Stimulated activated CD8-positive, alpha-beta memory T cell treated with anti-CD3 and anti-CD28 coated beads, Interleukin-7, amount 100 ng/mL, for 4 hours (primary cell): ENCODE data around the gene CCT4.
"Not testable (repeated sequence)": the region's sequence is repeated elsewhere in the genome, so short reads cannot be mapped to it uniquely, and the experiment has no call there.

ENCODE experiments used
- DNase-seq, 2 donors: peaks; one replicate each; pipeline ENCODE4 v3.0.0-alpha.2; 2020; ENCODE audit warnings: low read depth in 2 of 2

The CCT4 gene, protein sequence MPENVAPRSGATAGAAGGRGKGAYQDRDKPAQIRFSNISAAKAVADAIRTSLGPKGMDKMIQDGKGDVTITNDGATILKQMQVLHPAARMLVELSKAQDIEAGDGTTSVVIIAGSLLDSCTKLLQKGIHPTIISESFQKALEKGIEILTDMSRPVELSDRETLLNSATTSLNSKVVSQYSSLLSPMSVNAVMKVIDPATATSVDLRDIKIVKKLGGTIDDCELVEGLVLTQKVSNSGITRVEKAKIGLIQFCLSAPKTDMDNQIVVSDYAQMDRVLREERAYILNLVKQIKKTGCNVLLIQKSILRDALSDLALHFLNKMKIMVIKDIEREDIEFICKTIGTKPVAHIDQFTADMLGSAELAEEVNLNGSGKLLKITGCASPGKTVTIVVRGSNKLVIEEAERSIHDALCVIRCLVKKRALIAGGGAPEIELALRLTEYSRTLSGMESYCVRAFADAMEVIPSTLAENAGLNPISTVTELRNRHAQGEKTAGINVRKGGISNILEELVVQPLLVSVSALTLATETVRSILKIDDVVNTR

DNA sequence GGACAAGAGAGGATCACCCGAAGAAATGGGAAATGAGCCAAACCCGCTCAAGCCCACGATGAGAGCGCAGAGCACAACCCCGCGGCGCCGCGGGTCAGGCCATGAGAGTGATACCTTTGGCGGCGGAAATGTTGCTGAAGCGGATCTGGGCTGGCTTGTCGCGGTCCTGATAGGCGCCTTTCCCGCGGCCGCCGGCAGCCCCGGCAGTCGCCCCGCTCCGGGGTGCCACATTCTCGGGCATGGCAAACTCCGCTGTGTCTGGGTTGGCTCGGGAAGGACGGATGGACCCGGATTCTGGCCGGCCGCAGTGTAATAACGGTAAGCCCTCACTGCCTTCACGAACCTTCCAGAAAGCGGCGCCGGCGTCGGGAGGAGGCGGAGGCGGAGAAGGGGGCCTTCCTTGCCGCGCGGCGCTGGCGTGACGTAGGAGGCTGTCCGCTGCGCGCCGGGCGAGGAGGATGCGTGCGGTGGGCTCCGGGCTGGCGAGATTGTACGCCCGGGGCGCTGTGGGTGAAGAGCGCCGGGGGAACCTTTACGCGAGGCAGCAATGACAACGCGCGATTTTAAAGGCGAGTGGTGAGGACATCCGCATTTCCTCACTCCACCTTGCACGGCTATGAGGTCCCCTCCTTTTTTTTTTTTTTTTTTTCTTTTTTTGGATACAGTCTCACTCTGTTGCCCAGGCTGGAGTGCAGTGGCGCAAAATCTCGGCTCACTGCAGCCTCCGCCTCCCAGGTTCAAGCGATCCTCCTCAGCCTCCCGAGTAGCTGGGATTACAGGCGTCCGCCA, at the start of gene CCT4:
TSS of gene CCT4 (minus strand) at position 390 of the 789 bp plus-strand sequence. CDS start at position 241, 149 bp downstream.
- peak; percentile 80 to 83 for DNase-seq

DNA sequence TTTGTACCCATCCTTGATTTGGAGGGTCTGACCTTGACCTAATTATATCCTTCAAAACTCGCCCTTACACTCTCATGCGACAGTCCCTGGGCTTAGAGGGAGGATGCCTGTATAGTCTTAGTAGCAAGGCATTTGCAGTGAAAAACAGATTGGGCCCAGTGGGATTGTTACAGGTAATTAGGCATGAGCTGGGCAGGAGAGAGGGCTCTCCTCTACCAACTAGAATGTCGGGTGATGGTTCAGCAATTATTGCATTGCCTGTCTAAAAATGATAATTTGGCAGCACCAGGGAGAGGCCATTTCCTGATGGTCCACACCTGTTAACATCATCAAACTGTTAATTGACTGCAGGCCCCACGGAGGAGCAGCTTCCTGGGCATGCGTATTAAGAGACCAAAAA, 49.4 kb upstream of the CCT4 start:
- no peak for DNase-seq

DNA sequence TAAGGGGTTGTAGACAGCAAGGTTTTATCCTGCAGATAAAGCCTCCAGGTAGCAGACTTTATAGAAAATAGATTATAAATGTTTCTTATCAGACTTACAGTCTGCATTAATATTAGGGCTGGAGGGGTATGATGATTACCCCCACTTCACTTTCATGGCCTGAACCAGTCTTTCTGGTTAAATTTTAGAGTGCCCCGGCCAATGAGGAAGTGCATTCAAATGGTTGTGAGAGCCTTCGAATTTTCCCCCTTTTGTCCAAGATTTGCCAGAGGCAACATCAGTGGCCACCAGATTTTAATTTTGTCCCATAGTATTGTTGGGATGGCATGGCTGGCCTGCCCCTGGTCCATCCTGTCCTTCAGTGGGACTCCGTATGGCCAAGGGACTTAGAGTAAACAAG, 48.6 kb upstream of the CCT4 start:
- no peak for DNase-seq

DNA sequence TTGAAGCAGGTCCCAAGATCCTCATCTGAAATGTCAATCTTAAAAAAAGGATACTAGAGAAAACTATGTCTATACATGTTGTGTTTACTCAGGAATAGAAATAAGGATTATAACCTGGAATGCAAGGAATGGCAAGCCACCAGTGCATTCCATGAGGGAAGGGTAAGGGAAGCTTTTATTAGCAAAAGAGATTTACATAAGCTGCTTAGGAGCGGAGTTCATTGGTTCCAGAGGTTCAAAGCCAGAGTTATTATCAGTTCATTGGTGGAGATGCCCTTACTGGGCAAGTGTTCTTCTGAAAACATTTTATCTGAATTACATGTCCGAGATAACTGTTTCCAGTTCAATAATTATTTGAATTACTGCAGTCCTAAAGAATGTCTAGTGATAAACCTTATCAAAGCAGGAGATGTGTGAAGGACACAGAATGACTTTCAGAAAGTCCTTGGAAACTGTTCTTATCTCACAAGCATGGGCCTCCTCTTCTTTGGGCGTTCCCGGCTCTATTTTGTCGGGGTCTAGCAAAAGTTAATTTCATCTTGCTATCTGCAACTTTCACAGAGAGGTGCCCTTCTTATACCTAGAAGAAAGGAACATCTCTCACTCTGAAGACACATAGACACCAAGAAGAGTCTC, 40.5 kb upstream of the CCT4 start:
- no peak for DNase-seq

DNA sequence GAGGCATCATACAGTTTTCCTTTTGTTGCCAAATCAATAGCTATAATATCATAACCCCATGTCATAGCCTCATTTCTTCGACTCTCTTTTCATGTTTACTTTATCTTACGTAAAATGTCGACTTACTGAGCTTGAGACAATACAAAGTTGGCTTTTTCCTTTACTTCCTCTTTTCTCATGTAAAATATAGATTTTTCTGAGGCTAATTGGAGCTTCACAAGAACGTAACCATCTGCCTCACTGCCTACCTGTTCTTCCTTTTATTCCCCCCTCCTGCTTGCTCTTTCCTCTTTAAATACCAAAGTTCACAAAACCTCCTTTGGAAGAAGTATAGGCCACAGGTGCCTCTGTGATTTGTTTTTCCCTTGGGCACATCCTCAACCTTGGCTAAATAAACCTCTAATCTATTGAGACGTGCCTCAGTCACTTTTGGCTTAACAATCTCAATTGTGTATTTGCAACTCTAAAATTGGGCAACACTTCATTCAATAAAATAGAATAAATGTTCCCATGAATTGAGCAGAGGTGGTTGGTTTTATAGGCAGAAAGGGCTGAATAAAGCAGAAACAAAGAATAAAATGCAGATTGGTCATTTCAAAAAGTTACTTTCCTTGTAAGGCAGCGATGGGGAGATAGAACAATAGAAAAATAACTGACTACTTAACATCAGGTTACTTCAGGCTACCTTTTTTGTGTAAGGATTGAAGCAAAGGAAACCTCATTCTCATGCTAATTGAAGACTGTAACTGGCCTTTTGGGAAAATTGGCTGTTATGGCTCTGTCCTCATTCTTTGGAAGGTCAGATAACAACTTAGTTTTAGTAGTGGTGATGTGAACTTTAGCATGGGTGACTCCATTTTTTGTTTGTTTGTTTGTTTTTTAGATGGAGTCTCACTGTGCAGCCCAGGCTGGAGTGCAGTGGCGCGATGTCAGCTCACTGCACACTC, 38.3 kb upstream of the CCT4 start:
- DNase-seq, result no peak

DNA sequence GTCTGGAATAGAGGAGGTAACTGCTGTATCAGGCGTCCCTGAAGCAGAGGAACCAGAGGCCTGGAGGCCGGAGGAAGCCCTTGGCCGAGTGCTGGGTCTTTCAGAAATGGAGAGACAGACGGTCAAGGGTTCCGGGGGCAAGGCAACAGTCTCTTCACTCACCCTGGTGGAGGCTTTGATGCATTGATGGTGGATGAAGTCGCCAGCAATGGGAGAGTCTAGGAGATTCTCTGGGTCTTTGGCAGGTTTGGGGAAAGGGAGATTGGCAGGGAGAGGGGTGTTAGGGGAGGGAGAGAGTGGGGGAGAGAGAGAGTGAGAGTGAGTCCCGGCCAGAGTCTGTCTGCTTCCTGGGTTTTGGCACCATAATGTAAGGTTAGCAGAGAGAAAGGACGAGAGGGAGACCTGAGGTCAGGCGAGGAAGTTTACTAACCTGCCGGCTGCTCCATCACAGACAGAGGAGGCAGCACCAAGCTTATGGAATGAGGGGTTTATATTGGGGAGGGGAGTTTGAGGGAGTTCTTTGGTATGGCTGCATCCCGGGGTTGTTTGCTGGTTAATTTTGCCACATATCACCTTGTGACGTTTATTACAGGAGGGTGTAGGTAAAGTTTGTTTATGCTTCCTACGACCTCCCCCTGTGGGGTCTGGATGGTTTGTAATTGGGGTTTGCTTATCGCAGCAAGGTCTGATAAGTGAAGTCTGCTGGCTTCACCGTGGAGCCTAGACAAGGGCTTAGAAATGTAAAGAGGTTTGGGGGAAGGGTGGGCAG, 36.6 kb upstream of the CCT4 start:
- DNase-seq, result no peak

DNA sequence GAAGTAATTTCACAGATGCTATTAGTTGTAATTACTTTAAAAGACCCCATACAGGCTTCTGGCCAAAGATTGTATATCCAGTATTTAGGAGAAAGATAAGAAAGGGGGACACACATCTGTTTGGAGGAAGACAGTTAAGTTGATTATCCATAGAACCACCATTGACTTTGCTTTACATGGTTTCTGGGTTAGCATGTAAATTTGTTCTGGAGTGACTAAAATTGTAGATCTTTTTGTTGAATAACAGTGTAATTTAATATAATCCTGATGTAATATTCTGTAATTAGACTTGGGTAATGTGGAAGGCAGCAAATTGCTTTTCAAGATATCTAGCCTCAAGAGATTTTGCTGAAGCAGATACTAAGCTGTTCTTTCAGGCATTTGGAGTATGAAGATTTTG, 34.3 kb upstream of the CCT4 start:
- DNase-seq, result no peak

DNA sequence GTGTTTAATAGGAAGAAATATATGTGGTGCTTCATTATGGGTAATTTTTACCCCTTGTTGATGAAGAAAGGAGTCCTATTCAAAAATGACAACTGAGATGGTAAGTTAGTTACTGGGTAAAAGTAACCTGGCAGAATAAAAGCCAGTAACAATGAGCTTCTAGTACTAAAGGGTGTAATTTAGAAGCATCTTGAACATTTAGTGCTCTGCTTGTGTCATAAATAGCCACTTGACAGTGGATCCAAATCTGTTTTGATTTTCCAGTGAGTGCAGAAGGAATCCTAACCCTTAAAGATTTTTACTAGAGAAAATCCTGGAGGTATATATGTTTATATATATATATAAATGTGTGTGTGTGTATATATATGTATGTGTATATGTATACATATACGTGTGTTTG, 32.1 kb upstream of the CCT4 start:
- DNase-seq, result no peak

DNA sequence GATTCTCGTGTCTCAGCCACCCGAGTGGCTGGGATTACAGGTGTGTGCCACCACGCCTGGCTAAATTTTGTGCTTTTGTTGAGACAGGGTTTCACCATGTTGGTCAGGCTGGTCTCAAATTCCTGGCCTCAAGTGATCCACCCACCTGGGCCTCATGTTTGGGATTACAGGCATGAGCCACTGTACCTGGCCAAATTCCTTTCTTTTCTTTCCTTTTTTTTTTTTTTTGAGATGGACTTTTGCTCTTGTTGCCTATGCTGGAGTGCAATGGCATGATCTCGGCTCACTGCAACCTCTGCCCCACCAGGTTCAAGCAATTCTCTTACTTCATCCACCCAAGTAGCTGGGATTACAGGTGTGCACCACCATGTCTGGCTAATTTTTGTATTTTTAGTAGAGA, 26.3 kb upstream of the CCT4 start:
- DNase-seq, result not testable (repeated sequence)

DNA sequence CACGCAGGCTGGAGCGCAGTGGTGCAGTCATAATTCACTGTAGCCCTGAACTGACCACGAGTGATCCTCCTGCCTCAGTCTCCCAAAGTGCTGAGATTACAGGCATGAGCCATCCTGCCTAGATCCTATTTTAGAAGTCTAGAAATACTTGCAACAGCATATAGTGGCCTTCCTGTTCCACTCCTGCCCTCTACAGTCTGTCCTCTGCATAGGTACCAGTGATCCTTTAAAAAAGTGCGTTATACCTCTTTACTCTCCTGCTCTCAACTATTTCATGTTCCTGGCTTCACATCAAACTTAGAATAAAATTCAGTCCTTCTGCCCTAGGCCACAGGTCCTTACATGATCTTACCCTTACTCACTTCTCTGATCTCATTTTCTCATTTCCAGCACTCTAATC, 23.1 kb upstream of the CCT4 start:
- DNase-seq, result no peak

DNA sequence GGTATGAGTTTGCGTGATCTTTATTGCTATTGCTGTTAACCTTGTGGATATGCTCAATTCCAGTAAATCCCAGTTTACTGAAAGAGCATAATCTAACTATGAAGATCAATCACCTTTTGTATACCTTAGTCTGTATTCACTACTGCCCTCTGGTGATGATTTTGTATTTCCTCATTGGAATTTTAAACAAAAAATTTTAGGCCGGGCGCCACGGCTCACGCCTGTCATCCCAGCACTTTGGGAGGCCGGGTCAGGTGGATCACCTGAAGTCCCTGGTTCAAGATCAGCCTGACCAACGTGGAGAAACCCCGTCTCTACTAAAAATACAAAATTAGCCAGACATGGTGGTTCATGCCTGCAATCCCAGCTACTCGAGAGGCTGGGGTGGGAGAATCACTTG, 22.1 kb upstream of the CCT4 start:
- DNase-seq, result no peak

DNA sequence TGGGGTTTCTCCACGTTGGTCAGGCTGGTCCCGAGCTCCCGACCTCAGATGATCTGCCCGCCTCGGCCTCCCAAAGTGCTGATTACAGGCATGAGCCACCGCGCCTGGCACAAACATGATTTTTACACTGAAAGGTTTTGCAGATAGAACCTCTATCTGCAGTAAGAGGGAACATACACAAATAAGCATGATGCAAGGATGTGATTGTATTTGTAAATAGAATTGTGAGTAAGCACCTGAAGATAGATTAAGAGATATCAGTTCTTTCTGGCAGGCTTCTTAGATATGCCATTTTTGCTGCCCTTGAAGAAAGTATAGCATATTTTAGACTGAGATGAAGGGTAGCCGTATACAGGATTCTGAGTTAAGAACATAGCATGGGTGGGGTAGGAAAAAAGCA, 20.7 kb upstream of the CCT4 start:
- DNase-seq, result no peak

DNA sequence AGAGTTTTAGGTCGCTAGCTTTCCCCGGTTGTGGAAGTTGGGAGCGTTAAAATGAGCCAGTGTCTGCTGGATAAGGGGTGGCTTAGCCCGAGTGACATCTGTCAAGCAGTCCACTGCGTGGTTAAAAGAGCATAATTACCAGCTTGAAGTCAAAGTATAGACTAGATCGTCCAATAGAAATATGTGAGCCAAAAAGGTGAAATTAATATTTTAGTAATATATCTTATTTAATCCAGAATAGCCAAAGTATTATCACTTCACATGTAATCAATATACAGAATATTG, 17.7 kb upstream of the CCT4 start:
- no peak for DNase-seq

DNA sequence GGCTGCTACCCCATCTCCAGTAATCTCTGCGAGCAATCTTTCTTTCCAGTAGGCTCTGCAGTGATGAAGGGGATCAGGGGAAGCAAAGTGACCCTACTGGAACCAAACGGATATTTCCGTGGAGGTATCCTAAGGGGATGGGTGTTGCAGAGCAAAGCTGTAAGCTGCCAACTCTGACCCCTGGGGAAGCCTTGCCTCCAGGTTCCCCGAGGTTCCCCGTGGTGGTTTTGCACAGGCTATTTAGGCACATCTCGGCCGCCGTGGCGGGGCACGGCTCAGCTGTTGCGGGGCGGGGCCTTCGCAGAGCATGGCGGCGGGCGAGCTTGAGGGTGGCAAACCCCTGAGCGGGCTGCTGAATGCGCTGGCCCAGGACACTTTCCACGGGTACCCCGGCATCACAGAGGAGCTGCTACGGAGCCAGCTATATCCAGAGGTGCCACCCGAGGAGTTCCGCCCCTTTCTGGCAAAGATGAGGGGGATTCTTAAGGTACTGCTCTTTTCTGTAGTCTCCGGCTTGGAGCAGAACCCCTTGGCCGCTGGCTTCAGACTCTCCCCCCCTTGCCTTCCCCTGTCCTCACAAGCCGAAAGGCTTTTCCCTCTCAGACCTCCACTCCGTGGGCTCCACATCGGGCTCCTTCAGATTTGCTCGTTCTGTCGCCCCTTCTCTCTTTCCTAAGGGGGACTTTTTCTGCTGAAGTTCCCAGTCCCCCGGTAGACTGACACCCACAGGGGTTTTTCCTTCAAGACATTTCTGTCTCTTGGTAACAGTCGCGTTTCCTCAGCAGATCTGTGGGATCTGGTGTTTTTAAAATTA, 17.1 kb upstream of the CCT4 start, which contains the start of gene COMMD1:
TSS of gene COMMD1 (plus strand) at position 303 of the 814 bp plus-strand sequence. CDS start at position 308, 5 bp downstream.
- peak; percentile 60 to 73 for DNase-seq

DNA sequence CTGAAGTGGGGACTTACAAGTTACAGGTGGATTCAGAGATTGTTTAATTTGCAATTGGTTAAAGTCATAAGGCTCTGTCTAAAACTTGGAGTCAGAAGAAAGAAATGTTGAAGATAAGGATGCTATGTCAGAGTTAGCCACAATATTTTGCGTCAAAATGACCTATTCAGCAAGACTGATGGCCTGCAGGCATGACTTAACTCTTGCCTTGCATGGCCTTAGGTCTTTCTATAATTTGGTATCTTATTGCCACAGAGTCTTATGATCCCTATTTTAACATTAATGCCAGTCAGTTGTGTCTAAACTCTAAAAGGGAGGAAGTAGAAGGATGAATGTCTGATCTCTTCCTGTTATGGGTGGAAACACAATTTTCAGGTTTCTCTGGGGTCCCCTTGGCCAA, 11.8 kb upstream of the CCT4 start:
- DNase-seq, result no peak

DNA sequence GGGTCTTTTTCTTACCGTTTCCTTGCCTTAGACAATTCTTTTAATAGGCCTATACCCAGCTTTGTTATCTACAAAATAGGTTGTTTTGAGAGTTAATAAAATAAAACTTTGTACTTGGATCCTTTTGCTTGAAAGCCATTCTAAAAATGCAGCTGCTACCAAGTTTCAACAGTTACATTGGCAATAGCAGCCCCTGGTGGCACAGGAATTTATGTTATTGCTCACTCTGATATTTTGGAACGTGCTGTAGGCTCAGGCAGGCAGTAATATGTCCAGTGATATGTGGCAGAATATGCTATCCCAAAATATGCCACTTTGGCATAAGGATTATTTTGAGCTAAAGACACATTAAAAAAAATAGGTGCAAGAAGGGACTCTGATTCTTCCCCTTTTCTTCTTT, 10.4 kb upstream of the CCT4 start:
- no peak for DNase-seq

DNA sequence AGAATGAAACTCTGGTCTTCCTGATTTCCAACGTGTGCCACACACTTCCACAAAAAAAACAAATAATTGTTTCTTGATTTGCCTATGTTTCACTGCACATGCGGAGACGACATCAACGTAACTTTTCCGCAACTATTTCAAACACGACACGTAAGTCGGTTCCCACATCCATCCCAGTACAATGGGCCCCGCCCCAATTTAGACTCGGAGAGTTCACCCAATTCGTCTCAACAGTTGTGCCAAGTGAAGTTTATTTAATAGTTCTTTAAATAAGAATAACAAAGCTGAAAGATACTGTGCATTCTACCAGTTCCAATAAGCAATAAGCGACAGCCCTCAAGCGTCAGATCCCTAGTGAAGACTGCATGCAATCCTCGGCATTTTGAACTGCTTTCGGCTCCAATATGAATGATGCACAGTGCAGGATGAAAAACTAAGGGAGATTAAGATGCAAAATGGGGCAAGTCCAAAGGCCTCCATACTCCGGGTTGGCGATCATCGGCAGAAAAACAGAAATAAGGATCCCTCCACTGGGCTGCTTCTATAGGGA, 664 bp downstream of the CCT4 start:
- no peak for DNase-seq

DNA sequence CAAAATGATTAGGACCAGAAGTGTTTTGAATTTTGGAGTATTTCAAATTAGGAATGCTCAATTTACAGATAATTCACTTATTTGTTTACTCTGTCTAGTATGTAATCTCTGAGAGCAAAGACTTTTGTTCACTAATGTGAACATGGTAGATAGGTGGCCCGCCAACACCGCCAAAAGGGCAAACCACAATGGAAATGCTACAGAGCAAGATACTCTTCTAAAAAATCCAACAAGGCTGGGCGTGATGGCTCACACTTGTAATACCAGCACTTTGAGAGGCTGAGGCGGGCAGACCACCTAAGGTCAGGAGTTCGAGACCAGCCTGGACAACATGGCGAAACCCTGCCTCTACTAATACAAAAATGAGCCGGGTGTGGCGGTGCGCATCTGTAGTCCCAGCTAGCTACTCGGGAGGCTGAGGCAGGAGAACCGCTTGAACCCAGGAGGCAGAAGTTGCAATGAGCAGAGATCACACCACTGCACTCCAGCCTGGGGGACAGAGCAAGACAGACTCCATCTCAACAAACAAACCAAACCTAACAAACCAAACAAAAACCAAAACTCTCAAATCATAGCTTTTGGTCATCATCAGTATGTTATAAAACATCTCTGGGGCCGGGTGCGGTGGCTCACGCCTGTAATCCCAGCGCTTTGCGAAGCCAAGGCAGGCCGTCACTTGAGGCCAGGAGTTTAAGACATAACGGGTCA, 2.4 kb downstream of the CCT4 start:
- DNase-seq, result no peak

DNA sequence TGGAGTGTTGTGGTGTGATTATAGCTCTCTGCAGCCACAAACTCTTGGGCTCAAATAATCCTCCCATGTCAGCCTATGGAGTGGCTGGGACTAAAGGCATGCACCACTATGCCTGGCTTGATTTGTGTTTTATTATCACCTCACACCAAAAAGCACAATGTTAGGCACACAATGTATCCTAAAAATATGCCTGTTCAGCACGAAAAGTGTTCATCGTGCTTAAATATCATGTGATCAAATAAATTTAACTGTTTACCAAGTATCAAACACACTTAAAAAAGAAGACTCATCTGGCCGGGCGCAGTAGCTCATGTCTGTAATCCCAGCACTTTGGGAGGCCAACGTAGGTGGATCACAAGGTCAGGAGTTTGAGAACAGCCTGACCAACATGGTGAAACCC, 5.6 kb downstream of the CCT4 start:
- DNase-seq, result no peak
